HG03354 (cell line): ENCODE results near the gene SYK.
"Not testable (repeated sequence)": the region's sequence is repeated elsewhere in the genome, so short reads cannot be mapped to it uniquely, and the experiment has no call there.

ENCODE experiments used
- ATAC-seq: cut with Tn5 transposase; IDR thresholded peaks from one replicate; pipeline ENCODE4 v1.9.1; 2021; ENCODE audit warnings: mild to moderate bottlenecking; ENCODE audit not compliant: unreplicated experiment, poor library complexity, severe bottlenecking

The SYK gene

GRCh38 chr9:90820406-90820805 lies 18.8 kb downstream of the SYK start:
- not testable (repeated sequence) for ATAC-seq

- not testable (repeated sequence) for ATAC-seq
Observed at GRCh38 chr9:90821236-90821635, 19.6 kb downstream of the SYK start.

GRCh38 chr9:90821697-90822096 lies 20.1 kb downstream of the SYK start:
- ATAC-seq, result no peak

DNA sequence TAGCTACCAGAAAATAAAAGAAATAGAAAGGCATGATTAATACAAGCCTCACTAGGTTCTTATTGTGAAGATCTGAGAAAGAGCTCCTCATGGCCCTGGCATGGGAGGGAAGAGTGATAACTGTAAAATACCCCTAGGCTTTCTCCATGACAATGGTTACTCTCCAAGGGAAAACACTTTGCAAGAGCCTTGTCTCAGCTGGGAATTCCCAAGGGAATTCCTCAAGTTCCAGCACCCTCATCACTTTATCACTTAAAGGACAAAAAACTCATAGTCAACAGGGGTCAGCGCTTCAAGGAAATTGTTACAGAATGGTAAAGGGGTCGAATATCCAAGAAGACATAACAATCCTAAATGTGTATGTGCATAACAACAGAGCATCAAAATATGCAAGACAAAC lies 21.2 kb downstream of the SYK start:
- no peak for ATAC-seq

- no peak for ATAC-seq
Observed at GRCh38 chr9:90825586-90825985, 24.0 kb downstream of the SYK start.

- ATAC-seq, result no peak
Observed at GRCh38 chr9:90826326-90827020, 24.9 kb downstream of the SYK start.

GRCh38 chr9:90827181-90827871 lies 25.7 kb downstream of the SYK start:
- ATAC-seq, result peak; percentile 68

DNA sequence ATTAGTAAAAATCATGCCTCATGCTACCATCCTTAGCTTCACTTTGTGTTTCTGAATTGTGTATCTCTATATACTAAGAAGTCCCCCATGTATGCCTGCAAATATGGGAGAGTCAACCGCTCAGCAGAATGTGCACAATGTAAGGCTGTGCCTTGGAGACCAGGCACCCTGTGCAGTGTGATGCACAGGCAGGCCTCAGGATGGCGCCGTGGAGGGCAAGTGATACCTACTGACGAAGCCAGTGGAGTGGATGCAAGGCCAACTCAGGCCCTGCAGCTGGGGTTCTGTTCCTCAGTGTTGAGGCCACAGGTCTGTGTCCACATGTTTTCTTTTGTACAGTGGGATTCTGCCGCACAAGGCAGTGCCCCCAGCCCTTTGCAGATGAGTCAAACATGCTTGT lies 28.4 kb downstream of the SYK start:
- no peak for ATAC-seq

DNA sequence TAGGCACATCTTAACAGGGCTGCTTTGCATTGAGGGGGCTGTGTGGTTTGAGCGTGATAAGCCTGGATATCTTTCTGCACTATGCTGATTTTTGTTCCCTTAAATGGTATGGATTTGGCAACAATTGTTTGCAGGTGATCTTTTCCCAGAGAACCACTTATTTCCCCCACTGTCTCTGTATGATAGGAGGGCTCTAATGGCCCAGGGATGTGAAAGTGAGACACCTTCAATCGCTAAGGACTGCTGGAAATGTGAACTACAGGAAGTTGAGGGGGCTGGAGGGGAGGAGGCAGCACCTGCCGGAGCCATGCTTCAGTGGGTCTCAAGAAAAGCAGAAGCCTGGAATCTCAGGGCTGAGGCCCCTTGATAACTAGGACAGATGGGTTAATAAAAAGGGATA lies 29.4 kb downstream of the SYK start:
- ATAC-seq, result peak; percentile 56

DNA sequence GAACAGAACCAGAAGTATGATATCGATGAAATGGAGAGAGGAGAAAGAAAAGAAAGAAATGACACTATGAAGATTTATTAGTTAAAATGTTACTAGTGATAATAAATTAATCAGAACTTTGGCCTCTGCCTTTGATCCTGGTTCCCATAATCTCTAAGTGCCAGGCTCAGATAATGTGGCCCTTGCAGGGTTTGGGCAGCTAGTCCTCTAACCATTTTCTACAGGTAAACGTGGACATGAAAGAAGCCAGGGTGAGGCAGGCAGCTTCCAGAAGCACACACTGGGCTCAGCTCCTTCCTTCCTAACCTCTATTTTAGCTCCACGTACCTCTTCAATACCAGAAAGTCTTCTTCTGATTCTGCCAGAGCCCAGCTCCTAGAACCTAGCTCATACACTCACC lies 30.6 kb downstream of the SYK start:
- ATAC-seq, result no peak

- ATAC-seq, result no peak
Observed at GRCh38 chr9:90834828-90835595, 33.4 kb downstream of the SYK start.

- ATAC-seq, result no peak
Observed at GRCh38 chr9:90836411-90837080, 34.9 kb downstream of the SYK start.

DNA sequence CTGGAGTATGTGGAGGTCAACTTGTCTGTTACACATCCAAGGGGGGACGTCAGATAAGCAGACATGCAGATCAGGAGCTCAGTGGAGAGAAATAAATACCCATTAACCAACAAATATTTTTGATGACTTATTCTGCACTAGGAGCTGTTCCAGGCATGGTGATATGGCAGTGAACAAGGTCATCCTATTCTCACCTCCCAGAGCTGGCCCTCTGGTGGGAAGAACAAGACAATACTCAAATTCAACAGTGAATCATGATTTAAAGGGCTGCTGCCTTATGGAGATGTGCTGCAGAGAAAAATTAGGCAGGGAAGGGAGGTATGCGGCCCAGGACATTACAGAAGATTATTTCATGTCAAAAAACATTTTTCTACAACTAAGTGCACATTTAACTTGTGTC lies 36.5 kb downstream of the SYK start:
- ATAC-seq, result no peak

DNA sequence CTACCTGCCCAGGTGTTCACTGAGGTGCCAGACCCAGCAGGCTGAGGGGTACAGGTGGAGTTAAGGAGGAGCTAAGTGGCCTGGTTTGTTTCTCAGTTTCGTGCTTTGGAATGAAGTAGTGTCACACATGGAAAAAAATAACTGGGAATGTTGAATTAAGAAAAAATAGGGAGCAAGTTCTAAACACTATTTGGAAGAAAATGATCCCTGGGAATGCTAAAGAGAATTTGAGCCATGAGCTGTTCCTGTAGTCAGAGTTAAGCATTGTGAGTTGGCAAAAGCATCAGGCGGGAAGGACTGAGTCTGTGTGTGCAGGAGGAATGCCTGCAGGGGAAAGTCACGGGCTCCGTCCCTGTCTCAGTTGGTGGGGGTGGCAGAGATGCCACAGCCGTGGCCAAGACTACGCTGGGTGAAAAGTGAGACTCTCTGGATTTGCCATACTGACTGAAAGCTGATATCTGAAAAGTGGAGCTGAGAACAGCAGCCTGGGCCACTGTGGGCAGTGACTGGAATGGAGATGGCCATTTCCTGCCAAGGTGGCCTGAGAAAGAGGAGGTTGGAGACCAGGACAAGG lies 37.0 kb downstream of the SYK start:
- ATAC-seq, result no peak

- peak; percentile 68 for ATAC-seq
Observed at GRCh38 chr9:90839183-90839728, 37.6 kb downstream of the SYK start.

DNA sequence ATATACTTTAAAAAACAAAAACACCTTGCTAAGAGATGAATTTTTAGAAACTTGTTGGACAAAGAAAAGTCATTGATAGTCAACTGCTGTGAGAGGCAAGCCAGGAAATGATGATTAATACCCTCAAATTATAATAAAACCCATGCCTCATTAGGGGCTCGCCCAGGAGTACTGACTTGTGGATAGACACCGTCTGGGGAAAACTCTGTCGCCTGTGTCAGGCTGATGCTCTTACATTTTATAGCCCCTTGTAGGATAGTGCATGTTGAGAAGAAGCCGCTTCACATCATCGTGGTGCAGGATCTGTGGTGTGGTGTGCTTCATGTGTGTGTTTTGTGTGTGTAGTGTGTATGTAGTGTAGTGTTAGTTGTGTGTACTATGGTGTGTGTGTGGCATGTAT lies 39.1 kb downstream of the SYK start:
- no peak for ATAC-seq

- no peak for ATAC-seq
Observed at GRCh38 chr9:90841213-90841612, 39.6 kb downstream of the SYK start.

GRCh38 chr9:90841615-90842014 lies 40.0 kb downstream of the SYK start:
- ATAC-seq, result no peak

- ATAC-seq, result no peak
Observed at GRCh38 chr9:90842176-90842777, 40.7 kb downstream of the SYK start.
